ENCODE data around the gene CYP21A2.

DNA sequence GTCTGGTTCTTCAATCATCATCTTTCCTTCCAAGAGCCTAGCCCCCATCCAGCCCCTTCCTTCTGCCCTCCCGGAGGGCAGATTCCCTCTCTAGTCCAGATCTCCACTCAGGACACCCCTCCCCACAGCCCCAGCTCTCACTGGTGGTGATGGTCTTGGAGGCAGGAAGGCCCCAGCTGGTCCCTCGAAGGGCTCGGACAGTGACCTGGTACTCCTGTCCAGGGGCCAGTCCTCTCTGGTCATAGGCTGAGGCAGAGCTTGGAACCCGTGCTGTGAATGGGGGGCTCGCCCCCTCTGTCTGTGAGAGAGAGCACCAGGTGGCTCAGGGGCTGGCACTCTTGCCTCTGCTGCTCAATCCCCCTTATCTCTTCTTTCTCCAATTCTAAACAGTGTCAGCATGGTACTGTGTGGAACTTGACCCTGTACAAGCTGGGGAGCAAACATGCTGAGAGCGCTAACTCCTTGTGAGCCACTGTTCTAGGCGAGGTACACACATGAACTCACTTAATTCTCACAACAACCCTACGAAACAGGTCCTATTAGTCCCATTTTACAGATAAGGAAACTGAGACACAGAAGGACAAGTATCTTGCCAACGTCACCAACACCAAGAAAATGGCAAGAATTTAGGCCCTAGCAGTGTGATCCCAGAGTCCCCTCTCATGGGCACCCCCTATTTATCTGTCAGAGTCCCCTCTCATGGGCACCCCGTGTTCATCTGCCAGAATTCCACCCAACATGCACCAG lies 51.0 kb downstream of the CYP21A2 start:
- TF ChIP-seq, protein P1, sequence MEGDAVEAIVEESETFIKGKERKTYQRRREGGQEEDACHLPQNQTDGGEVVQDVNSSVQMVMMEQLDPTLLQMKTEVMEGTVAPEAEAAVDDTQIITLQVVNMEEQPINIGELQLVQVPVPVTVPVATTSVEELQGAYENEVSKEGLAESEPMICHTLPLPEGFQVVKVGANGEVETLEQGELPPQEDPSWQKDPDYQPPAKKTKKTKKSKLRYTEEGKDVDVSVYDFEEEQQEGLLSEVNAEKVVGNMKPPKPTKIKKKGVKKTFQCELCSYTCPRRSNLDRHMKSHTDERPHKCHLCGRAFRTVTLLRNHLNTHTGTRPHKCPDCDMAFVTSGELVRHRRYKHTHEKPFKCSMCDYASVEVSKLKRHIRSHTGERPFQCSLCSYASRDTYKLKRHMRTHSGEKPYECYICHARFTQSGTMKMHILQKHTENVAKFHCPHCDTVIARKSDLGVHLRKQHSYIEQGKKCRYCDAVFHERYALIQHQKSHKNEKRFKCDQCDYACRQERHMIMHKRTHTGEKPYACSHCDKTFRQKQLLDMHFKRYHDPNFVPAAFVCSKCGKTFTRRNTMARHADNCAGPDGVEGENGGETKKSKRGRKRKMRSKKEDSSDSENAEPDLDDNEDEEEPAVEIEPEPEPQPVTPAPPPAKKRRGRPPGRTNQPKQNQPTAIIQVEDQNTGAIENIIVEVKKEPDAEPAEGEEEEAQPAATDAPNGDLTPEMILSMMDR (IDR thresholded peaks at IDR 0.05; ENCODE audit: low read depth, low read length, missing input control): no peak
- no peak for TF ChIP-seq RAD21 (IDR thresholded peaks at IDR 0.05)
- no peak for TF ChIP-seq MAX (IDR thresholded peaks at IDR 0.05)
- no peak for TF ChIP-seq REST (IDR thresholded peaks at IDR 0.05)
- TF ChIP-seq, protein P2, sequence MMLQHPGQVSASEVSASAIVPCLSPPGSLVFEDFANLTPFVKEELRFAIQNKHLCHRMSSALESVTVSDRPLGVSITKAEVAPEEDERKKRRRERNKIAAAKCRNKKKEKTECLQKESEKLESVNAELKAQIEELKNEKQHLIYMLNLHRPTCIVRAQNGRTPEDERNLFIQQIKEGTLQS (IDR thresholded peaks at IDR 0.05): no peak
- no peak for TF ChIP-seq JUND (IDR thresholded peaks at IDR 0.05)
- TF ChIP-seq YY1 (IDR thresholded peaks at IDR 0.05): no peak
- TF ChIP-seq RXRA (IDR thresholded peaks at IDR 0.05): no peak
- TF ChIP-seq HNF4A (conservative IDR thresholded peaks at IDR 0.05): no peak
- no peak for TF ChIP-seq GABPA (IDR thresholded peaks at IDR 0.05 in 1 of 2, conservative IDR thresholded peaks at IDR 0.05 in 1 of 2)
- TF ChIP-seq, protein P3, sequence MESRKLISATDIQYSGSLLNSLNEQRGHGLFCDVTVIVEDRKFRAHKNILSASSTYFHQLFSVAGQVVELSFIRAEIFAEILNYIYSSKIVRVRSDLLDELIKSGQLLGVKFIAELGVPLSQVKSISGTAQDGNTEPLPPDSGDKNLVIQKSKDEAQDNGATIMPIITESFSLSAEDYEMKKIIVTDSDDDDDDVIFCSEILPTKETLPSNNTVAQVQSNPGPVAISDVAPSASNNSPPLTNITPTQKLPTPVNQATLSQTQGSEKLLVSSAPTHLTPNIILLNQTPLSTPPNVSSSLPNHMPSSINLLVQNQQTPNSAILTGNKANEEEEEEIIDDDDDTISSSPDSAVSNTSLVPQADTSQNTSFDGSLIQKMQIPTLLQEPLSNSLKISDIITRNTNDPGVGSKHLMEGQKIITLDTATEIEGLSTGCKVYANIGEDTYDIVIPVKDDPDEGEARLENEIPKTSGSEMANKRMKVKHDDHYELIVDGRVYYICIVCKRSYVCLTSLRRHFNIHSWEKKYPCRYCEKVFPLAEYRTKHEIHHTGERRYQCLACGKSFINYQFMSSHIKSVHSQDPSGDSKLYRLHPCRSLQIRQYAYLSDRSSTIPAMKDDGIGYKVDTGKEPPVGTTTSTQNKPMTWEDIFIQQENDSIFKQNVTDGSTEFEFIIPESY (IDR thresholded peaks at IDR 0.05): no peak
- no peak for TF ChIP-seq TAF1 (conservative IDR thresholded peaks at IDR 0.05)
- TF ChIP-seq EGR1 (IDR thresholded peaks at IDR 0.05; ENCODE audit: low read depth in 2 of 2): no peak
- TF ChIP-seq SP1 (IDR thresholded peaks at IDR 0.05): no peak

Data from liver (tissue), 3 donors.